HEK293 (cell line): ENCODE data around the gene CEPT1.

Experiments
- CTCF ChIA-PET: fragments of 350-600 bp; formaldehyde crosslinking; extraction: SDS; loops from one replicate; lab custom pipeline; 2021; ENCODE audit warnings: antibody characterized with exemption; lab: Yijun Ruan, JAX
- POLR2A ChIA-PET: fragments of 300-600 bp; formaldehyde crosslinking; extraction: SDS; loops from one replicate; lab custom pipeline; 2020; ENCODE audit warnings: antibody characterized with exemption, inconsistent platforms; lab: Yijun Ruan, JAX
- H3K27ac ChIP-seq: fragments of 200-500 bp; sonication (Bioruptor generic); 2 replicates; pipeline ENCODE4 v1.5.1; 2014; ENCODE audit warnings: low read depth, low read length, control low read depth, inconsistent platforms; ENCODE audit errors: extremely low read depth
- H3K36me3 ChIP-seq, 2 experiments: fragments of 200-500 bp in 1 of 2; sonication (Bioruptor generic) in 1 of 2; 1 replicate in 1 of 2; 2 replicates in 1 of 2; pipeline ENCODE4 v1.5.1; 2014 to 2017; ENCODE audit warnings: inconsistent platforms in 2 of 2, low read length in 2 of 2; ENCODE audit not compliant: control insufficient read depth in 2 of 2, insufficient read depth in 1 of 2
- H3K4me1 ChIP-seq: fragments of 200-500 bp; sonication (Bioruptor generic); 2 replicates; pipeline ENCODE4 v1.5.1; 2014; ENCODE audit warnings: mild to moderate bottlenecking, low read length, inconsistent platforms; ENCODE audit not compliant: control insufficient read depth, insufficient read depth
- H3K4me3 ChIP-seq: 2 replicates; pipeline ENCODE4 v1.5.1; 2011; ENCODE audit warnings: low read depth, mild to moderate bottlenecking, control low read depth, low read length, moderate library complexity
- H3K9me3 ChIP-seq: fragments of 200-500 bp; sonication (Bioruptor generic); 2 replicates; pipeline ENCODE4 v1.5.1; 2014; ENCODE audit warnings: low read depth, low read length, inconsistent platforms; ENCODE audit not compliant: control insufficient read depth, insufficient read depth
- FEZF1 ChIP-seq: fragments of 450-650 bp; formaldehyde crosslinking; IDR thresholded peaks from 2 replicates; pipeline ENCODE4 v1.5.1; 2016; ENCODE audit warnings: missing biosample characterization, missing genetic modification characterization
- GLIS1 ChIP-seq: fragments of 450-650 bp; formaldehyde crosslinking; IDR thresholded peaks from 2 replicates; pipeline ENCODE4 v1.5.1; 2016; ENCODE audit warnings: missing biosample characterization, missing genetic modification characterization
- IKZF3 ChIP-seq: fragments of 450-650 bp; IDR thresholded peaks from 2 replicates; pipeline ENCODE4 v1.5.0; 2018; ENCODE audit warnings: missing biosample characterization, mild to moderate bottlenecking, missing genetic modification characterization, moderate library complexity
- KLF8 ChIP-seq: fragments of 450-650 bp; formaldehyde crosslinking; IDR thresholded peaks from 2 replicates; pipeline ENCODE4 v1.5.1; 2016; ENCODE audit warnings: missing biosample characterization, missing genetic modification characterization
- OSR2 ChIP-seq: fragments of 450-650 bp; formaldehyde crosslinking; IDR thresholded peaks from 2 replicates; pipeline ENCODE4 v1.5.1; 2016; ENCODE audit warnings: missing biosample characterization, missing genetic modification characterization
- PATZ1 ChIP-seq: fragments of 450-650 bp; formaldehyde crosslinking; IDR thresholded peaks from 2 replicates; pipeline ENCODE4 v1.5.1; 2016; ENCODE audit warnings: missing biosample characterization, missing genetic modification characterization
- REST ChIP-seq: fragments of 450-650 bp; formaldehyde crosslinking; IDR thresholded peaks from 2 replicates; pipeline ENCODE4 v1.5.1; 2016; ENCODE audit warnings: missing biosample characterization, missing genetic modification characterization
- SP7 ChIP-seq: fragments of 450-650 bp; formaldehyde crosslinking; IDR thresholded peaks from 2 replicates; pipeline ENCODE4 v1.5.1; 2016; ENCODE audit warnings: missing biosample characterization, missing genetic modification characterization
- WT1 ChIP-seq: fragments of 450-650 bp; formaldehyde crosslinking; IDR thresholded peaks from 2 replicates; pipeline ENCODE4 v1.5.1; 2016; ENCODE audit warnings: missing biosample characterization, missing genetic modification characterization
- ZBTB48 ChIP-seq: fragments of 450-650 bp; formaldehyde crosslinking; IDR thresholded peaks from 2 replicates; pipeline ENCODE4 v1.5.1; 2016; ENCODE audit warnings: missing biosample characterization, missing genetic modification characterization
- ZNF10 ChIP-seq: fragments of 450-650 bp; formaldehyde crosslinking; IDR thresholded peaks from 2 replicates; pipeline ENCODE4 v1.5.1; 2017; ENCODE audit warnings: missing biosample characterization, missing genetic modification characterization
- ZNF138 ChIP-seq: fragments of 450-650 bp; formaldehyde crosslinking; IDR thresholded peaks from 2 replicates; pipeline ENCODE4 v1.5.1; 2016; ENCODE audit warnings: missing biosample characterization, missing genetic modification characterization, borderline replicate concordance
- ZNF211 ChIP-seq: fragments of 450-650 bp; formaldehyde crosslinking; IDR thresholded peaks from 2 replicates; pipeline ENCODE4 v1.5.1; 2016; ENCODE audit warnings: low read depth, missing biosample characterization, missing genetic modification characterization
- ZNF24 ChIP-seq: fragments of 450-650 bp; formaldehyde crosslinking; IDR thresholded peaks from 2 replicates; pipeline ENCODE4 v1.5.1; 2016; ENCODE audit warnings: missing biosample characterization, missing genetic modification characterization
- ZNF354C ChIP-seq: fragments of 450-650 bp; formaldehyde crosslinking; IDR thresholded peaks from 2 replicates; pipeline ENCODE4 v1.5.1; 2016; ENCODE audit warnings: missing biosample characterization, missing genetic modification characterization, low read depth, borderline replicate concordance
- ZNF366 ChIP-seq: fragments of 450-650 bp; formaldehyde crosslinking; conservative IDR thresholded peaks from 2 replicates; pipeline ENCODE4 v1.5.1; 2016; ENCODE audit warnings: missing biosample characterization, missing genetic modification characterization
- ZNF37A ChIP-seq: fragments of 450-650 bp; IDR thresholded peaks from 2 replicates; pipeline ENCODE4 v1.5.1; 2018; ENCODE audit warnings: missing biosample characterization, missing genetic modification characterization
- ZNF394 ChIP-seq: fragments of 450-650 bp; formaldehyde crosslinking; IDR thresholded peaks from 2 replicates; pipeline ENCODE4 v1.5.1; 2016; ENCODE audit warnings: missing biosample characterization, missing genetic modification characterization, mild to moderate bottlenecking, moderate library complexity, borderline replicate concordance
- ZNF629 ChIP-seq: fragments of 450-650 bp; formaldehyde crosslinking; IDR thresholded peaks from 2 replicates; pipeline ENCODE4 v1.5.1; 2017; ENCODE audit warnings: missing biosample characterization, missing genetic modification characterization
- ZNF843 ChIP-seq: fragments of 450-650 bp; formaldehyde crosslinking; IDR thresholded peaks from 2 replicates; pipeline ENCODE4 v1.5.1; 2016; ENCODE audit warnings: missing biosample characterization, missing genetic modification characterization
- ZSCAN16 ChIP-seq: fragments of 450-650 bp; formaldehyde crosslinking; IDR thresholded peaks from 2 replicates; pipeline ENCODE4 v1.5.1; 2016; ENCODE audit warnings: missing biosample characterization, missing genetic modification characterization
- TF ChIP-seq, protein P1 (sequence below): fragments of 450-650 bp; formaldehyde crosslinking; optimal IDR thresholded peaks from 2 replicates; pipeline ENCODE3; 2016; ENCODE audit warnings: missing biosample characterization, mild to moderate bottlenecking, missing genetic modification characterization
- TF ChIP-seq, protein P2 (sequence below): fragments of 450-650 bp; formaldehyde crosslinking; IDR thresholded peaks from 2 replicates; pipeline ENCODE4 v1.5.1; 2016; ENCODE audit warnings: missing biosample characterization, missing genetic modification characterization
- TF ChIP-seq, protein P3 (sequence below): fragments of 450-650 bp; formaldehyde crosslinking; IDR thresholded peaks from 2 replicates; pipeline ENCODE4 v1.5.1; 2017; ENCODE audit warnings: missing biosample characterization, missing genetic modification characterization

Gene CEPT1

DNA sequence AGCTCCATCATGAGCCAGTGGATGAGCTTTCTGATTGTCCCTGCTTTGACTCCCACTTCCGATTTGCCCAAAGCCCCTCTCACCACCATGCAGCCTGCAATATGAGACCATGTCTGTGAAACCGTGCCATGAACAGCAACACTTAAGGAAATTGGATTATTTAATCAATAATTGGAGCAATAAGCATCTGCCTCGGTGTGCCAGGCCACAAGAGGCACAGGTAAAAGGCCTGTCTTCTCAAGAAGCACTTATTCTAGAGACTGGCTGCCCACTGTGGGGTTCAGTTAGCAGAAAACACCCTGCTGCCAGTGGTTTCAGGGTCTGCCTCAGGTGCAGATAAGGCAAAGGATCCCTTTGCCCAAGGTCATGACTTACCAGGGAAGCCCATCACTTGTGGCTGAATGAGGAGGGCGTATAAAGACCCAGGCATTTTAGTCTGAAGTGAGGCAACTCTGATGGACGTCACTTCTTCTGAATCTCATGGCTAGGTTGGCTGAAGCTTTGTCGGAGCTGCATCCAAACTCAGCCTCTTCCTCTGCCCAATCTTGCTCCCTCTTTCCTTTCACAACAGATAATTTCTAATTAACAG lies 80.4 kb downstream of the CEPT1 start:
- no peaks in the 10 kb centered on the region for H3K4me1 ChIP-seq
- no peaks in the 10 kb centered on the region for H3K36me3 ChIP-seq
- TF ChIP-seq ZNF138 (tag by site-specific recombination) (no peak), ZBTB48 (tag by site-specific recombination) (no peak), REST (tag by site-specific recombination) (no peak), ZNF394 (no peak)
- TF ChIP-seq, protein P1, sequence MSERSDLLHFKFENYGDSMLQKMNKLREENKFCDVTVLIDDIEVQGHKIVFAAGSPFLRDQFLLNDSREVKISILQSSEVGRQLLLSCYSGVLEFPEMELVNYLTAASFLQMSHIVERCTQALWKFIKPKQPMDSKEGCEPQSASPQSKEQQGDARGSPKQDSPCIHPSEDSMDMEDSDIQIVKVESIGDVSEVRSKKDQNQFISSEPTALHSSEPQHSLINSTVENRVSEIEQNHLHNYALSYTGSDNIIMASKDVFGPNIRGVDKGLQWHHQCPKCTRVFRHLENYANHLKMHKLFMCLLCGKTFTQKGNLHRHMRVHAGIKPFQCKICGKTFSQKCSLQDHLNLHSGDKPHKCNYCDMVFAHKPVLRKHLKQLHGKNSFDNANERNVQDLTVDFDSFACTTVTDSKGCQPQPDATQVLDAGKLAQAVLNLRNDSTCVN (tag by site-specific recombination): no peak
- H3K27ac ChIP-seq: no peak overlapping the region
- CTCF ChIA-PET: interaction anchor here (0.6 to 7.0 kb wide), 4 partner anchors 76 to 184 kb away, joined by 3 to 115 read pairs (median 6); no protein-coding TSS in a partner anchor
- no peak overlapping the region for H3K4me3 ChIP-seq
- POLR2A ChIA-PET: interaction anchor here (0.5 kb wide), 1 partner anchor 256 kb away, joined by 3 read pairs; no protein-coding TSS in a partner anchor
- no peaks in the 10 kb centered on the region for H3K9me3 ChIP-seq

GRCh38 chr1:111221276-111221632 lies 81.2 kb downstream of the CEPT1 start:
- Histone ChIP-seq H3K36me3 (no peaks in the 10 kb centered on the region), H3K4me3 (no peak overlapping the region), H3K27ac (no peak overlapping the region), H3K4me1 (no peaks in the 10 kb centered on the region), H3K9me3 (no peaks in the 10 kb centered on the region)
- CTCF ChIA-PET: interaction anchor here (0.7 to 7.0 kb wide), 8 partner anchors 20 to 687 kb away, joined by 3 to 115 read pairs (median 4); no protein-coding TSS in a partner anchor
- POLR2A ChIA-PET: interaction anchor here (0.5 kb wide), 1 partner anchor 255 kb away, joined by 3 read pairs; no protein-coding TSS in a partner anchor
- TF ChIP-seq ZNF354C (tag by site-specific recombination) (no peak), ZNF10 (tag by site-specific recombination) (no peak), SP7 (peak; percentile 56; the same call in 1 of the 2 replicates), ZNF37A (no peak), ZNF211 (no peak), PATZ1 (0 out of 2 replicates have a peak, but pooled peaks have one; percentile 25), OSR2 (tag by site-specific recombination) (peak; percentile 49; the same call in 1 of the 2 replicates), WT1 (tag by site-specific recombination) (peak; percentile 75), ZSCAN16 (tag by site-specific recombination) (no peak), KLF8 (tag by site-specific recombination) (0 out of 2 replicates have a peak, but pooled peaks have one; percentile 36), ZNF366 (peak; percentile 47), ZNF629 (tag by site-specific recombination) (0 out of 2 replicates have a peak, but pooled peaks have one; percentile 44), GLIS1 (peak; percentile 99), ZNF843 (tag by site-specific recombination) (peak; percentile 78), ZNF24 (0 out of 2 replicates have a peak, but pooled peaks have one; percentile 37), FEZF1 (tag by site-specific recombination) (peak; percentile 54), IKZF3 (tag by site-specific recombination) (peak; percentile 29; the same call in 1 of the 2 replicates)
- TF ChIP-seq, protein P2, sequence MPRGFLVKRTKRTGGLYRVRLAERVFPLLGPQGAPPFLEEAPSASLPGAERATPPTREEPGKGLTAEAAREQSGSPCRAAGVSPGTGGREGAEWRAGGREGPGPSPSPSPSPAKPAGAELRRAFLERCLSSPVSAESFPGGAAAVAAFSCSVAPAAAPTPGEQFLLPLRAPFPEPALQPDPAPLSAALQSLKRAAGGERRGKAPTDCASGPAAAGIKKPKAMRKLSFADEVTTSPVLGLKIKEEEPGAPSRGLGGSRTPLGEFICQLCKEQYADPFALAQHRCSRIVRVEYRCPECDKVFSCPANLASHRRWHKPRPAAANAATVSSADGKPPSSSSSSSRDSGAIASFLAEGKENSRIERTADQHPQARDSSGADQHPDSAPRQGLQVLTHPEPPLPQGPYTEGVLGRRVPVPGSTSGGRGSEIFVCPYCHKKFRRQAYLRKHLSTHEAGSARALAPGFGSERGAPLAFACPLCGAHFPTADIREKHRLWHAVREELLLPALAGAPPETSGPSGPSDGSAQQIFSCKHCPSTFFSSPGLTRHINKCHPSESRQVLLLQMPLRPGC (tag by site-specific recombination): 0 out of 2 replicates have a peak, but pooled peaks have one; percentile 43
- TF ChIP-seq, protein P3, sequence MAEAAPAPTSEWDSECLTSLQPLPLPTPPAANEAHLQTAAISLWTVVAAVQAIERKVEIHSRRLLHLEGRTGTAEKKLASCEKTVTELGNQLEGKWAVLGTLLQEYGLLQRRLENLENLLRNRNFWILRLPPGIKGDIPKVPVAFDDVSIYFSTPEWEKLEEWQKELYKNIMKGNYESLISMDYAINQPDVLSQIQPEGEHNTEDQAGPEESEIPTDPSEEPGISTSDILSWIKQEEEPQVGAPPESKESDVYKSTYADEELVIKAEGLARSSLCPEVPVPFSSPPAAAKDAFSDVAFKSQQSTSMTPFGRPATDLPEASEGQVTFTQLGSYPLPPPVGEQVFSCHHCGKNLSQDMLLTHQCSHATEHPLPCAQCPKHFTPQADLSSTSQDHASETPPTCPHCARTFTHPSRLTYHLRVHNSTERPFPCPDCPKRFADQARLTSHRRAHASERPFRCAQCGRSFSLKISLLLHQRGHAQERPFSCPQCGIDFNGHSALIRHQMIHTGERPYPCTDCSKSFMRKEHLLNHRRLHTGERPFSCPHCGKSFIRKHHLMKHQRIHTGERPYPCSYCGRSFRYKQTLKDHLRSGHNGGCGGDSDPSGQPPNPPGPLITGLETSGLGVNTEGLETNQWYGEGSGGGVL: peak; percentile 25
